Dermis blood vessel endothelial cell (primary cell): ENCODE measurements around the gene ZNF574. TPM values are rescaled to one million over a fixed set of nuclear protein-coding genes. Genes with fewer than 3 reads are reported as not detected.
"Not testable (repeated sequence)": the region's sequence is repeated elsewhere in the genome, so short reads cannot be mapped to it uniquely, and the experiment has no call there.

Source experiments
- DNase-seq: peaks from one replicate; pipeline ENCODE4 v3.0.0; 2010
- total RNA-seq: library from RNA; depleted of rRNA; stranded (reverse); fragments of >200 nt; gene quantifications from 2 replicates; pipeline ENCODE4 v1.2.3, GENCODE V29; 2014

ZNF574 gene
- 17.3 and 17.4 TPM in 2 replicates for total RNA-seq

DNA sequence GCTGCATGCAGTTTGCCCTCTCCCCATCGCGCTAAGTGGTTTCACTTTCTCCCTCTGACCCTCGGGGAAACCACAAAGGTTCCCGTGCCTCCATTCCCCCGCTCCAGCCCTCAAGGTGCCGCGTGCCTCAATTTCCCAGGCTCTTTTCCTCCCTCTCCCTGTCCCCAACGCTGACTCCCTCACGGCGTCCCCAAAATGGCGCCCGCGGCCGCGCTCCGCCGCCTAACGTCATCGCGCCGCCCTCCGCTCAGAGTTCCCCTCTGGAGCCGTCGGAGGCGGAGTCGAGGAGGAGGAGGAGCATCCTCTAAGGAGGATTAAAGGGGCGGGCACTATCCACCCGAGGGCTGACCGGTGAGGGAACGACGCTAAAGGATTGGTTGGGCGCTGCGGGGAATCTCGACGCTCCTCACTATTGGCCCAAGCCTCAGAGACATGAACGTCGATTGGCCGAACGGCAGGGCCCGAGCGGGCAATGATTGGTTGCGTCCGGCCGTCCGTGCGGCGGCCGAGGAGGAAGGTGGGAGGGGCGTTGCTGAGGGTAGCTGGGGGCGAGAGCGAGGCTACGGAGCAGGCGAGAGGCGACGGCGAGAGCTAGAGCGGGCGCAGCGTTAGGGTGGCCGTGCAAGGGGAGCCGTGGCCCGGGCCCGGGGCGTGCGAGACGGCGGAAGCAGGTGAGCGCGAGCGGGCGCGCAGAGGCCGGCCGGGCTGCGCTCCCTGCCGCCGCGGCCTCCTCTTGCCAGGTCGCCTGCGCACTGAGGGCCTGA, at the start of gene ZNF574:
Gene ZNF574 (plus strand): TSS at position 551 of the 764 bp plus-strand sequence. CDS start 2,441 bp downstream, outside the sequence.
- DNase-seq: peak; percentile 100

GRCh38 chr19:42028304-42029216, 47.4 kb upstream of the ZNF574 start:
- DNase-seq: peak; percentile 7

- DNase-seq: no peak
Observed at GRCh38 chr19:42030645-42031440, 45.1 kb upstream of the ZNF574 start.

GRCh38 chr19:42032431-42032830, 43.5 kb upstream of the ZNF574 start:
- no peak for DNase-seq

DNA sequence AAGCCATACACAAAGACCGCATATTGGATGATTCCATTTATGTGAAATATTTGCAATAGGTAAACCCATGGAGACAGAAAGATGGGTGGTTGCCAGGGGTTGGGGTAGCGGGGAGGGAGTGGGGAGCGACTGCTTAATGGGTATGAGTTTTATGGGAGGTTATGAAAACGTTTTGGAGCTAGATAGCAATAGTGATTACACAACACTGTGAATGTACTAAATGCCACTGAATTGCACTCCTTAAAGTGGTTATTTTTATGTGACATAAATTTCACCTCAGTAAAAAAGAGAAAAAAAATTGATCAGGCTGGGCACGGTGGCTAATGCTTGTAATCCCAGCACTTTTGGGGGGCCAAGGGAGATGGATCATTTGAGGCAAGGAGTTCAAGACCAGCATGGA, 42.6 kb upstream of the ZNF574 start:
- no peak for DNase-seq

GRCh38 chr19:42034640-42035391, 41.1 kb upstream of the ZNF574 start:
- DNase-seq: peak; percentile 78

- no peak for DNase-seq
Observed at GRCh38 chr19:42037649-42038048, 38.3 kb upstream of the ZNF574 start.

GRCh38 chr19:42038666-42039065, 37.3 kb upstream of the ZNF574 start:
- DNase-seq: no peak

DNA sequence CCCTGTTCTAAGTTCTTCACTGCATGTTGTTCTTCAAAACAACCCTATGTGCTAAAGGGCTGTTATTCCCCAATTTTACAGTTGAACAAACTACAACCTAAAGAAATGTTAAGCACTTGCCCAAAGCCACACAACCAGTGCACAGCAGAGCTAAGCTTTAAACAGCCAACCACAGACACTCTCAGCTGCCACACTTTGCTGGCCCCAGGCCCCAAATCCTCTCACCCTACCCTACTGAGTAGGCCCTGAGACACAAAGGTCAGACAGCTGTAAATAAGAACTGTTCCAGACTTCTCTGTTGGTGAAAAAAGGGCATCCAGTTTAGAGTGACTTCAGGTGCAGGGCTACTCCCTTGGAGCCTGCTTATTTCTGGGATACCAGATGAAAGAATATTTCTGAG, 35.9 kb upstream of the ZNF574 start:
- DNase-seq: no peak

DNA sequence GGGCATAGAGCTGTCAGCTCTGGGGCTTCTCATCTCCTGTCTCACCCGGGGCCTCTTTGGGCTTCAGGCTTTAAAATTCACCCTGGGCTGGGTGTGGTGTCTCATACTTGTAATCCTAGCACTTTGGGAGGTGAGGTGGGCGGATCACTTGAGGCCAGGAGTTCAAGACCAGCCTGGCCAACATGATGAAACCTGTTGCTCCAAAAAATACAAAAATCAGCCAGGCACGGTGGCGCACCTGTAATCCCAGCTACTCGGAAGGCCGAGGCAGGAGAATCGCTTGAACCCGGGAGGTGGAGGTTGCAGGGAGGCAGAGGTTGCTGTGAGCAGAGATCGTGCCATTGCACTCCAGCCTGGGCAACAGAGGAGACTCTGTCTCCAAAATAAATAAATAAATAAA, 35.5 kb upstream of the ZNF574 start:
- not testable (repeated sequence) for DNase-seq

GRCh38 chr19:42042455-42043170, 33.4 kb upstream of the ZNF574 start:
- no peak for DNase-seq

- DNase-seq: no peak
Observed at GRCh38 chr19:42045575-42045974, 30.4 kb upstream of the ZNF574 start.

DNA sequence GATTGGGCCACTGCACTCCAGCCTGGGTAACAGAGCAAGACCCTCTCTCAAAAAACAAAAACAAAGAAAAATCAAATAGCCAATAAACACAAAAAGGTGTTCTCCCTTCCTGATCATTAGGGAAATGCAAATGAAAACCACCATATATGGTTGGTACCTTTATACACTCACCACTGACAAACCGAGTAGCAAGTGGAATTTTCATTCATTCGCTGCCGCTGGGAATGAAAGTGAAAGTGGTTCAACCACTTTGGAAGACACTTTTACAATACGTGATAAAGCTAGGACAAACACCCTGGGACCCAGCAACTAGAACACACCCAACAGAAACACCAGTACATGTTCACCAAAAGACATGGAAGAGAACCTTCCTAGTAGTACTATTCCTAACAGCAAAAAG, 27.0 kb upstream of the ZNF574 start:
- peak; percentile 14 for DNase-seq

DNA sequence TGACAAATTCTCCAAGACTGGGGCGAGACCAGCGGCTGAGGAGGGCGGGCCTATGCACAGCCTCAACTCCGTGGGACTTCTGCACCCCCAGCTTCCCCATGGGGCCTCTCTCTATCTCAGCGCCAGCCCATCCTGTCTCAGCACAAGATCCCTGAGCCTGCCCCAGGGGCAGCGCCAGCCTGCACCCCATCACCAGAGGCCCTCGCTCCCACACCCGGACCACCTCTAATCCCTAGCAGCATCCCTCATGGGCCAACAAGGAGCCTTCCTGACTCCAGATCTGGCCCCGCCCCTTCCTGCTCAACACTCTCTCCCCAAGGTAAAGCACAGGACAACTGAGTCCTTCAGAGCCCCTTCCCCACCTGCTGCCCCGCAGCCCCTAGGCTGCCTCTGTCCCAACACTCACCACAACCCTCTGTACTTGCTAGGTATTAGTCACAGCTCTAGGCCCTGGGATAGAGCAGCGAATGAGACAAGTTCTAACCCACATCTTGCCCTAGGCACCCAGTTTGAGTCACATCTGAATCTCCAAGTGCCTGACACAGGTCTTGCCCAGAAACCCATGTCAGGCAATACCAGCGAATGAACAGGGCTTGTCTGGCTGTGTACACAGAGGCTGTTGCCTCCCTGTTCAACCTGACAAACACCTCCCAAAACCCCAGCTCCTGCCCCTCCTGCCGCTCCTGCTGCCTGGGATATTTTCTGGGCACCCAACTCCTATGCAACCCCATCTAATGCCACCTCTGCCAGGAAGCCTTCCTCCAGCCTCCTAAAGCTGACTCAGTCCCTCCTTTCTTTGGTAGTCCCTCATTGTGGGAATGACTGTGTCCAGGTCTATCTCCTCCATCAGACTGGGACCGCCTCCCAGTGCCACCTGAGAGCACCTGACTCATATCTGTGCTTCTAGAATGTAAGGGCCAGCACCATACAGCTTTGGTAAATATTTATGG, 24.5 kb upstream of the ZNF574 start:
- no peak for DNase-seq

DNA sequence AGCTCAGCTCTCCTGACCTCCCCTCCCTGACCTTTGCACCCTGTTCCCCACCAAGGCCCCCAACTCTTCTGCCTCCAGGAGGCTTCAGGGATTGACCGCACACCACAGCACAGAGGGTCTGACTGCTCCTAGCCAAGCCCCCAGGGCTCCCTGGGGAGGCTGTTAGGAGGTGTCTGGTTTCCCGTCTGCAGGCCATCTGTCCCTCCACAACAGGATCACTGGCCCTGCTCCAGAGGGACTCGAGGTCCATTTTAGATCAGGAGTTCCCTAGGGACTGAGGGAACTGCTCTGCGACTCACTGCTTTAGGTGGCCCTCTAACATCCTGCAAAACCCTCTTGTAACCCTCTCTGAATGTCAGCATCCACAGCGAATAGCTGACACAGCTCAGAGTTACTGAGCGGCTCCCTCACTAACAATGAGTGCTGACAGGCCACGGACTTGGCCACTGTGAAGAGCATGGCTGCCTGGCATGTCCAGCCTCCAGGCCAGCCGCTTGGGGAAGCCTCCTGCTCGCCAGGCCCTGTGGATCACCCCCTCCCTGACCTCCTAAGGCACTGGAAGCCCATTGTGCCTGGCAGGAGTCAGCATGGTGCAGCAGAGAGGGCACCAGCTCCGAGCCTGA, 23.6 kb upstream of the ZNF574 start:
- DNase-seq: no peak

DNA sequence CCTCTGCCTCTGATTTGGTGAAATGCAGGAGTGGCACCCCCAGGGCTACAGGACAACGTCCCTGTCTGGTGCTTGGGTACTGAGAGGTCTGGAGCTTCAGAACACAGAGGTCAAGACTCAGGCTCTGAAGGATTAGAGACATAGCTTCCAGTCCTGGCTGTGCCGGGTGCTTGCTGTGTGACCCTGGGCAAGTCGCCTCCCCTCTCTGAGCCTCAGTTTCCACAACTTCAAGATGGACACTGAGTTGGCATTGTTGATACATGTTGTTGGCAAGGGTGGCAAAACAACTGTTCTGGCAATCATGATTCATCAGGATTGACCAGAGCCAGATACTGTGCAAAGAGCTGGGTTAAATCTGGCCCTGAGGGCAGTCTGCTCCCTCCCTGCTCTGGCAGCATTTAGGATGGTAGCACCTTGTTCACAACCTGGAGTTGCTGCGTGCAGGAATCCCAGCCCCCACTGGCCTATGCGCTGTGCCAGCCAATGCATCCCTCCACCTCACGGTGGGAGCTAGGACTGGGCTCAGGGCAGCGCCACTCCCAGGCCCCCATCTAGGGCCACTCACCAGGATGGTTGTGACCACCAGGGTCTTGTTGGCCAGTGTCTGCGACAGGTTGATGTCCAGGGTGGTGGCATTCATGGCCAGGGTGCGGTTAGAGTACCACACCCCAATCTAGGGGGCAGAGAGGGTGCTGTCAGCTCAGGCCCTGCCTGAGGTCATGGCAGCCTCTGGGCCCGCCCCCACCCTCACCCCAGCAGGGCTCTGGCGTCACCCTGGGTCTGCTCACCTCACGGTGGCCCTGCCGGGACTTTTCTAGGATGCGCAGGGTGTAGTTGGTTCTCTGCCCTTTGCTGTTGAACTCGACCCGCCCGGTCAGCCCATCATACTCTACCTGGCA, 22.7 kb upstream of the ZNF574 start:
- no peak for DNase-seq

- DNase-seq: no peak
Observed at GRCh38 chr19:42054205-42054604, 21.8 kb upstream of the ZNF574 start.

DNA sequence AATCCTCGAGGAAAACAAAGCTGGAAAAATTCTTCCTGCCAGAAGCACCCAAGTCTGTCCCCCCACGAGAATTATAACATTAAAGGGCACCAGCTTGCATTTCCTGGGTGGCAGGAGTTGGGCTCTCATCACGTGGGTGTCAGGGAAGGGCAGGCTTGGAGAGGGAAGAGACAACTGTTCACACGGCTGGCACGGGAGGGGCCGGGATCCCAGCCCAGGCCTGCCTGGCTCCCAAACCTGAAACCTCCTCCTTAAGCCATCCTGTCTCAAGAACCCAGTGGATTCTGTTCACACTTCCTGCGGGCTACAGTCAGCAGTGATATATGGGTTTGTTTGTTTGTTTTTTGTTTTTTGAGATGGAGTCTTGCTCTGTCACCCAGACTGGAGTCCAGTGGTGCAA, 18.1 kb upstream of the ZNF574 start:
- no peak for DNase-seq

- DNase-seq: no peak
Observed at GRCh38 chr19:42059196-42059595, 16.8 kb upstream of the ZNF574 start.
